HG03103 (cell line): ENCODE measurements around the gene RGS3.

Source experiments
- ATAC-seq: cut with Tn5 transposase; IDR thresholded peaks from one replicate; pipeline ENCODE4 v1.9.1; 2021; ENCODE audit warnings: low read depth; ENCODE audit not compliant: unreplicated experiment

RGS3 gene

GRCh38 chr9:113597390-113598241 lies 134.1 kb downstream of the RGS3 start:
- no peak for ATAC-seq

- no peak for ATAC-seq
Measured at GRCh38 chr9:113598451-113598850, 134.9 kb downstream of the RGS3 start.

- ATAC-seq: no peak
Measured at GRCh38 chr9:113598883-113599282, 135.4 kb downstream of the RGS3 start.

GRCh38 chr9:113599646-113600022 lies 136.1 kb downstream of the RGS3 start:
- ATAC-seq: no peak

GRCh38 chr9:113600023-113600823 lies 136.7 kb downstream of the RGS3 start:
- ATAC-seq: no peak

GRCh38 chr9:113600871-113601614 lies 137.5 kb downstream of the RGS3 start:
- no peak for ATAC-seq

- no peak for ATAC-seq
Measured at GRCh38 chr9:113601656-113602055, 138.1 kb downstream of the RGS3 start.

- peak; percentile 56 for ATAC-seq
Measured at GRCh38 chr9:113602126-113603047, 138.9 kb downstream of the RGS3 start.

GRCh38 chr9:113603048-113603375 lies 139.5 kb downstream of the RGS3 start:
- no peak for ATAC-seq

- no peak for ATAC-seq
Measured at GRCh38 chr9:113603773-113604172, 140.2 kb downstream of the RGS3 start.

- ATAC-seq: no peak
Measured at GRCh38 chr9:113604393-113604792, 140.9 kb downstream of the RGS3 start.

GRCh38 chr9:113606510-113606909 lies 143.0 kb downstream of the RGS3 start:
- no peak for ATAC-seq

GRCh38 chr9:113608082-113608685 lies 144.7 kb downstream of the RGS3 start:
- ATAC-seq: no peak

GRCh38 chr9:113609562-113610318 lies 146.2 kb downstream of the RGS3 start:
- no peak for ATAC-seq

GRCh38 chr9:113611461-113612215 lies 148.1 kb downstream of the RGS3 start:
- no peak for ATAC-seq

- ATAC-seq: no peak
Measured at GRCh38 chr9:113612216-113612747, 148.8 kb downstream of the RGS3 start.

- ATAC-seq: no peak
Measured at GRCh38 chr9:113612828-113613227, 149.3 kb downstream of the RGS3 start.

GRCh38 chr9:113613815-113614413 lies 150.4 kb downstream of the RGS3 start:
- ATAC-seq: no peak
